NCI-H1092 treated with DMSO at 0.1 percent for 48 hours (cell line): ENCODE data around the gene FAM227A.

Source experiments
- DNase-seq: peaks from one replicate; lab custom pipeline; 2025; lab: John Stamatoyannopoulos, UW

Gene FAM227A

DNA sequence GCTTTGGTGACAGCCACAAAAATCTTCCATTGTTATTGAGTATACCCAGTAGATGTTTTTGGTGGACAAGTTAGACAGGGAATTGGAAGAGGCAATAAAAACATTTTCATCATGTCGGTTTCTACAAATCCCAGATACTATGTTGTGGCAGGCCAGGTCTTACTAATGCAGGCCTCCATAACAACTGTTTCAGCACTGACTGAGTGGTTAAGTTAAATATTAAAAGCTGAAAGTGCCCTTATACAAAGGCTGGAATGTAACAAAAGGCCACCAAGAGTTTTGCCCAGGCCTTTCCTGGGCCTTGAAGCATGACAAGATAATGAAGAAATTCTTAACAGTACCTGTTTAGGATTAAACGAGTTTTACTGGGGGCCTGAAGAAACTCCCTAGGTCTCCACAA, 115.5 kb downstream of the FAM227A start:
- DNase-seq = no peak

DNA sequence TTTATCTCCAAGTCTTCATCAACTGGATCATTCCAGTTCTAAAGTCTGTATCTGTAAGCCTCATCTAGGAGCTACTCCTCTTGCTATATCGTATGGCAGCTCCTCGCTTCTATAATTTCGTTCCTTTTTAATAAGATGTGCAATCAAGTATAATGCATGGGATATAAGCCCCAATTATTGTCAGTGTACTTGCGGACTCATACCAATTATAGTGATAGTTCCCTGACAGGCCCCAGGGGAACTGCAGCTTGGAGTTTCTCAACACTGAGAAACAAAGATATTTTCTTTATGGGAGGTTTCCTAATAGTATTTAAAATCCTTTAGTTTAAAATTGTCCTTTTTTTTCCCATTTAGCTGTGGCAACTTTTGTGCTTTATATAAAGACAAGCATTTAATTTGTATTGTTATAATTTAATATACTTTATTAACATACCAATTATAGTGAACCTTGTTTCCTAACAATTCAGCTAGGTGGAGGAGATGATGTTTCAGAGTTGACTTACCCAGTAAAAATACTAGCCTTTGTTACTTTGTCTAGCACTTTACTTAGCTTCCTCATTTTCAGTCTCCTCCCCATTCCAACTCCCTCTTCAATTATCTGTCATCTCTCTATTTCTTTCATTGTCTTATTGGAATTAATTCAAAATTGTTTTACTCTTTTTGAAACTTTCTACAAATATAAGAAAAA, 124.8 kb downstream of the FAM227A start:
- DNase-seq = no peak
